CD4-positive, alpha-beta T cell (primary cell): ENCODE data around the gene UNC13D. TPM values are rescaled to one million over a fixed set of nuclear protein-coding genes. Genes with fewer than 3 reads are reported as not detected.
"Not testable (repeated sequence)": the region's sequence is repeated elsewhere in the genome, so short reads cannot be mapped to it uniquely, and the experiment has no call there.

ENCODE experiments used
- ATAC-seq: fragments of 200-7000 bp; cut with Tn5 transposase; one replicate; pipeline ENCODE4 v1.10.0; 2022; ENCODE audit warnings: mild to moderate bottlenecking; ENCODE audit not compliant: poor library complexity
- CTCF ChIA-PET: fragments of 350-600 bp; sonication (Branson Sonifier 250); formaldehyde crosslinking; loops from one replicate; lab custom pipeline; 2021; ENCODE audit warnings: antibody characterized with exemption, inconsistent platforms; lab: Charles Lee
- POLR2A ChIA-PET: fragments of 350-600 bp; sonication (Branson Sonifier 250); formaldehyde crosslinking; loops from one replicate; lab custom pipeline; 2021; ENCODE audit warnings: antibody characterized with exemption, inconsistent platforms; lab: Charles Lee
- DNase-seq, 14 experiments: peaks; one replicate each; pipeline ENCODE4 v3.0.0-alpha.2; 2013 to 2020; ENCODE audit warnings: mixed read lengths in 2 of 14
- H3K27ac ChIP-seq, 2 donors: one replicate each; pipeline versions ENCODE4 v1.5.1 to v1.7.0; 2013; ENCODE audit warnings: low read length in 2 of 2, low read depth in 1 of 2, mild to moderate bottlenecking in 1 of 2
- H3K27me3 ChIP-seq, 2 experiments: 1 replicate in 1 of 2; 2 replicates in 1 of 2; pipeline versions ENCODE4 v1.6.1 to v1.7.0; 2013; ENCODE audit warnings: low read length in 2 of 2, control low read depth in 1 of 2, mild to moderate bottlenecking in 1 of 2, moderate library complexity in 1 of 2; ENCODE audit not compliant: insufficient read depth in 2 of 2, control insufficient read depth in 1 of 2
- H3K36me3 ChIP-seq: one replicate; pipeline ENCODE4 v1.6.1; 2013; ENCODE audit warnings: low read length, control low read depth; ENCODE audit not compliant: insufficient read depth
- H3K4me1 ChIP-seq: one replicate; pipeline ENCODE4 v1.6.1; 2013; ENCODE audit warnings: low read length, control low read depth; ENCODE audit not compliant: insufficient read depth
- H3K4me3 ChIP-seq: one replicate; pipeline ENCODE4 v1.5.1; 2013; ENCODE audit warnings: mild to moderate bottlenecking, low read length, moderate library complexity
- H3K9me3 ChIP-seq, 2 experiments: 1 replicate in 1 of 2; 2 replicates in 1 of 2; pipeline versions ENCODE4 v1.6.1 to v1.7.0; 2013; ENCODE audit warnings: low read length in 2 of 2, mild to moderate bottlenecking in 2 of 2, control low read depth in 1 of 2, moderate library complexity in 1 of 2; ENCODE audit not compliant: control insufficient read depth in 1 of 2, insufficient read depth in 1 of 2
- H3K27ac Mint-ChIP-seq: one replicate; pipeline ENCODE4 v1.8.0; 2020; ENCODE audit warnings: mixed read lengths
- H3K27me3 Mint-ChIP-seq: one replicate; pipeline ENCODE4 v1.8.0; 2021; ENCODE audit warnings: mixed read lengths
- H3K36me3 Mint-ChIP-seq: one replicate; pipeline ENCODE4 v1.8.0; 2021; ENCODE audit warnings: low read depth, mixed read lengths
- H3K4me1 Mint-ChIP-seq: one replicate; pipeline ENCODE4 v1.8.0; 2021; ENCODE audit warnings: low read depth, mixed read lengths
- H3K4me3 Mint-ChIP-seq: one replicate; pipeline ENCODE4 v1.8.0; 2020; ENCODE audit warnings: mild to moderate bottlenecking, mixed read lengths
- H3K9me3 Mint-ChIP-seq: one replicate; pipeline ENCODE4 v1.8.0; 2020; ENCODE audit warnings: mixed read lengths
- intact Hi-C, 2 experiments: fragments of 100-400 bp; cut with DNase I in 1 of 2; cut with micrococcal nuclease in 1 of 2; formaldehyde crosslinking; loops; one replicate each; pipeline versions ENCODE4 v1.15.1 to v1.9.0; 2023 to 2025; cut with DNase I, micrococcal nuclease
- total RNA-seq, 174 experiments: library from RNA in 2 of 174; stranded (reverse) in 2 of 174; gene quantifications; one replicate each; pipeline ENCODE4 v1.2.3 and lab custom pipeline; 2021 to 2026
- TF ChIP-seq, protein P1 (sequence below): fragments of 200-600 bp; IDR thresholded peaks from one replicate; pipeline ENCODE4 v1.8.0; 2022; ENCODE audit warnings: antibody characterized with exemption, mild to moderate bottlenecking

The UNC13D gene
- total RNA-seq, 2 experiments from 2014 or later = 110 to 112 TPM

DNA sequence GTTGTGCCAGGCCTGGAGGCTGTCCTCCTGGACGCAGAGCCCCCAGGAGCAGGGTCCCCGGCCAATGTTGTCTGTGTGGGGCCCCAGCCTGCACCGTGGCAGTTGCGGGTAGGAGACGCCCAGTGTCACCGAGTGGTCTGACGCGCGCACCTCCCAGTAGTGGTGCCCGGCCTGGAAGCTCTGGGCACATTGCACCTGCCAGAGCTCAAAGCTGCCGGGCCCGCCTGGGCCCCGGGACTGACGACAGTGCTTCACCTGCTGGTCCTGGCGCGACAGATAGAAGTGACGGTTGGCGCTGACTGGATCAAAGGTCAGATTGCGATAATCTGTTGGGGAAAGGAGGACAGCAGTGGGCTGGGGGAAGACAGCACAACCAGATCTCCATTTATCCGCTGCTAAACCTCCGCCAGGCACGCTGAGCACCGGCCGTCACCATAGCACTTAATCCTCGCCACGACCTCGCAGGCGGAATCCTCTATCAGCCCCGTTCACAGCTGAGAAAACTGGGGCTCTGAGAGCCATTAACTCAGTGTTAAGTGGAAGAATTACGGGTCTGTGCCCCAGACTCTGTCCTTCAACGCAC is 46.9 kb upstream of the UNC13D start:
- Mint-ChIP-seq H3K27me3 (no peaks in the 10 kb centered on the region), H3K9me3 (no peaks in the 10 kb centered on the region), H3K4me1 (peaks cover 20% of the 10 kb centered on the region), H3K36me3 (peaks cover 15% of the 10 kb centered on the region), H3K4me3 (no peak overlapping the region), H3K27ac (no peak overlapping the region)
- intact Hi-C loops = no loop called here
- ChIA-PET POLR2A (no interaction called here), CTCF (no interaction called here)
- no peaks in the 10 kb centered on the region for H3K9me3 ChIP-seq
- TF ChIP-seq, protein P1, sequence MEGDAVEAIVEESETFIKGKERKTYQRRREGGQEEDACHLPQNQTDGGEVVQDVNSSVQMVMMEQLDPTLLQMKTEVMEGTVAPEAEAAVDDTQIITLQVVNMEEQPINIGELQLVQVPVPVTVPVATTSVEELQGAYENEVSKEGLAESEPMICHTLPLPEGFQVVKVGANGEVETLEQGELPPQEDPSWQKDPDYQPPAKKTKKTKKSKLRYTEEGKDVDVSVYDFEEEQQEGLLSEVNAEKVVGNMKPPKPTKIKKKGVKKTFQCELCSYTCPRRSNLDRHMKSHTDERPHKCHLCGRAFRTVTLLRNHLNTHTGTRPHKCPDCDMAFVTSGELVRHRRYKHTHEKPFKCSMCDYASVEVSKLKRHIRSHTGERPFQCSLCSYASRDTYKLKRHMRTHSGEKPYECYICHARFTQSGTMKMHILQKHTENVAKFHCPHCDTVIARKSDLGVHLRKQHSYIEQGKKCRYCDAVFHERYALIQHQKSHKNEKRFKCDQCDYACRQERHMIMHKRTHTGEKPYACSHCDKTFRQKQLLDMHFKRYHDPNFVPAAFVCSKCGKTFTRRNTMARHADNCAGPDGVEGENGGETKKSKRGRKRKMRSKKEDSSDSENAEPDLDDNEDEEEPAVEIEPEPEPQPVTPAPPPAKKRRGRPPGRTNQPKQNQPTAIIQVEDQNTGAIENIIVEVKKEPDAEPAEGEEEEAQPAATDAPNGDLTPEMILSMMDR = no peak
- ATAC-seq = no peak
- no peaks in the 10 kb centered on the region for H3K27me3 ChIP-seq
- no peak overlapping the region for H3K4me3 ChIP-seq
- H3K4me1 ChIP-seq = peaks cover 26% of the 10 kb centered on the region
- no peak for DNase-seq
- peaks cover 21% of the 10 kb centered on the region for H3K36me3 ChIP-seq
- no peak overlapping the region for H3K27ac ChIP-seq

DNA sequence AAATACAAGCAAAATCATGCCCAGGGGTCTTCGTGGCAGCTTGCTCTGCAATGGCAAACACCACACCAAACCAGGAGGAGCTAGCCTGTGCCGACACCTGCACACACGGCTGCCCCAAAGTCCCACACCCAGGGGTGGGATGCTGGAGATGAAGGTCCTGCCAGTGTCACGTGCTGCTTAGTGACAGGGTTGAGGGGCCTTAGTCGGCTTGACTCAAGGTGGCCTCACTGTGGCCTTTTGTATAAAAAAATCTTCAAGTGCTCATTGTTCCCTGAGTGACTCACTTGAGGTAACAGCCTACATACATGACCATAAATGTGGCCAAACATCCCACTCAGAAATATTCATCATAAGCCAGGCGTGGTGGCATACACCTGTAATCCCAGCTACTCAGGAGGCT is 45.2 kb upstream of the UNC13D start:
- intact Hi-C loops = no loop called here
- Mint-ChIP-seq H3K36me3 (peaks cover 8% of the 10 kb centered on the region), H3K9me3 (no peaks in the 10 kb centered on the region), H3K4me1 (peaks cover 8% of the 10 kb centered on the region), H3K27me3 (no peaks in the 10 kb centered on the region), H3K4me3 (no peak overlapping the region), H3K27ac (no peak overlapping the region)
- CTCF ChIA-PET = interaction anchor here (3.3 kb wide), 1 partner anchor 12 kb away, joined by 8 read pairs; the partner anchor contains the start of gene TRIM47
- H3K9me3 ChIP-seq = no peaks in the 10 kb centered on the region
- no peak overlapping the region for H3K4me3 ChIP-seq
- POLR2A ChIA-PET = interaction anchor here (1.0 to 1.2 kb wide), 2 partner anchors 34 to 89 kb away, joined by 3 read pairs; partner anchors contain the start of genes ACOX1, TEN1 and WBP2
- ATAC-seq (no peak), DNase-seq (no peak)
- H3K36me3 ChIP-seq = peaks cover 21% of the 10 kb centered on the region
- H3K27ac ChIP-seq = no peak overlapping the region
- H3K4me1 ChIP-seq = peaks cover 10% of the 10 kb centered on the region
- TF ChIP-seq, protein P1 = no peak
- no peaks in the 10 kb centered on the region for H3K27me3 ChIP-seq

DNA sequence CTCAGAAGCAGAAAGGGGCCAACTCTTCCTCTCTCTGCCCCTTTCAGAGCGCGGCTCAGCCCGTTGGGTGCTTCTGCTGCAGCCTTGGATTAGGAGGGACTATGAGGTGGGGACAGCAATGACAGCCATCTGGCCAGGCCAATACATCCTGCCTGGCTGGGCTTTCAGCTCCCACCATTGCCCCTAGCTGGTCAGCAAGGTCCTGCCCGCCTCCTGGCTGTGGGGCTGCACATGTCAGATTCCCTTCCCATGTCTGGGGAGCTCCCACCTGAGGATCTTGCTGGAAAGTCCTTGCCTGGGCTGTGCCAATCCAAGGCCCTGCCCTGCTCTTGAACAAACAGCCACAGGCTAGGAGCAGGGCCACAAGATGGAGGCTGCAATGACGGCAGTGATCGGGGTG is 44.3 kb upstream of the UNC13D start:
- Histone ChIP-seq H3K4me3 (no peak overlapping the region), H3K36me3 (peaks cover 21% of the 10 kb centered on the region), H3K27me3 (no peaks in the 10 kb centered on the region), H3K4me1 (peaks cover under 1% of the 10 kb centered on the region), H3K9me3 (no peaks in the 10 kb centered on the region), H3K27ac (no peak overlapping the region)
- no peak for DNase-seq
- CTCF ChIA-PET = interaction anchor here (3.3 kb wide), 1 partner anchor 11 kb away, joined by 8 read pairs; the partner anchor contains the start of gene TRIM47
- TF ChIP-seq, protein P1 = no peak
- no peaks in the 10 kb centered on the region for H3K4me1 Mint-ChIP-seq
- no peaks in the 10 kb centered on the region for H3K9me3 Mint-ChIP-seq
- intact Hi-C loops = no loop called here
- no peak for ATAC-seq
- H3K36me3 Mint-ChIP-seq = peaks cover 8% of the 10 kb centered on the region
- POLR2A ChIA-PET = interaction anchor here (0.9 kb wide), 1 partner anchor 13 kb away, joined by 3 read pairs; no protein-coding TSS in a partner anchor
- H3K4me3 Mint-ChIP-seq = no peak overlapping the region
- no peaks in the 10 kb centered on the region for H3K27me3 Mint-ChIP-seq
- no peak overlapping the region for H3K27ac Mint-ChIP-seq

DNA sequence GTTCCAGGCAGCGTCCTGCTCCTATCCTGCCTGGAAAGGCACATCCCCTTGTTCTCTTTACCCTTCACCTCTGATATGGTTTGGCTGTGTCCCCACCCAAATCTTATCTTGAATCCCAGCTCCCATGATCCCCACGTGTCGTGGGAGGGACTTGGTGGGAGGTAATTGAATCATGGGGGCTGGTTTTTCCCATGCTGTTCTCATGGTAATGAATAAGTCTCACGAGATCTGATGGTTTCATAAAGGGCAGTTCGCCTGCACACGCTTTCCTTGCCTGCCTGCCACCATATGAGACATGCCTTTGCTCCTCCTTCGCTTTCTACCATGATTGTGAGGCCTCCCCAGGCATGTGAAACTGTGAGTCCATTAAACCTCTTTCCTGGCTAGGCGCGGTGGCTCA is 41.7 kb upstream of the UNC13D start:
- H3K9me3 Mint-ChIP-seq, POLR2A ChIA-PET: not testable (repeated sequence)

More for the DNA sequence above, 41.7 kb upstream of the UNC13D start:
- ATAC-seq, H3K27me3 ChIP-seq, H3K36me3 ChIP-seq, H3K4me3 Mint-ChIP-seq, H3K4me3 ChIP-seq, H3K27ac Mint-ChIP-seq, H3K36me3 Mint-ChIP-seq, H3K27me3 Mint-ChIP-seq, H3K9me3 ChIP-seq, CTCF ChIA-PET, intact Hi-C loops, H3K4me1 Mint-ChIP-seq, DNase-seq, H3K27ac ChIP-seq: not testable (repeated sequence)
- H3K4me1 ChIP-seq = peaks cover 14% of the 10 kb centered on the region
